ENCODE measurements around the gene SLC6A11. TPM values are rescaled to one million over a fixed set of nuclear protein-coding genes. Genes with fewer than 3 reads are reported as not detected.

The SLC6A11 gene
- total RNA-seq, 2 experiments from 2014 or later = not detected

DNA sequence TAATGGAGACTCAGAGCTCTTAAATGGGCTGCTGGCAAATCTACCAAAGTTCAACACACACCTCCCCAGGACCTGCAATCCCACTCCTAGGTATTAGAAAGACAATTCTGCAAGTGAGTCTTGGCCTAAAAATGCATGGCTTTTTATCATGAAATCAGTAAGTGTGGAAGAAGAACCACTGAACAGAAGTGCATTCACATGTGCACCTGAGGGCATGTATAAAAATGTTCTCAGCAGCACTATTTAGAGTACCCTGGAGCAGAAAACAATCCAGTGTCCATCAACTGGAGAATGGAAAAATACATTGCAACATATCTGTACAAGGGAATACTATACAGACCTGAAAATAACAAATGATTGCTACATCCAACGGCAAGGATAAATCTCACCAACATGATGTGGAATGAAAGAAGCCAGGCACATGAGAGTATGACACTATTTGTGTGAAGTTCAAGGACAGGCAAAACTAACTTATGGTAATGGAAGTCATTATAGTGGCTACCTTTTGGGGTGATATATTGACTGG, 168.4 kb downstream of the SLC6A11 start:
- H3K9me3 Mint-ChIP-seq (ENCODE audit: insufficient read depth) = no peaks in the 10 kb centered on the region
- no peak for DNase-seq
- no peak for ATAC-seq
- no peak overlapping the region for H3K27ac Mint-ChIP-seq
- peaks cover 8% of the 10 kb centered on the region for H3K27me3 Mint-ChIP-seq (ENCODE audit: low read depth)
- CTCF ChIA-PET = no interaction called here
- no peaks in the 10 kb centered on the region for H3K4me1 Mint-ChIP-seq (ENCODE audit: low read depth)
- POLR2A ChIA-PET = no interaction called here
- no peaks in the 10 kb centered on the region for H3K36me3 Mint-ChIP-seq (ENCODE audit: low read depth)
- no peak overlapping the region for H3K4me3 Mint-ChIP-seq

DNA sequence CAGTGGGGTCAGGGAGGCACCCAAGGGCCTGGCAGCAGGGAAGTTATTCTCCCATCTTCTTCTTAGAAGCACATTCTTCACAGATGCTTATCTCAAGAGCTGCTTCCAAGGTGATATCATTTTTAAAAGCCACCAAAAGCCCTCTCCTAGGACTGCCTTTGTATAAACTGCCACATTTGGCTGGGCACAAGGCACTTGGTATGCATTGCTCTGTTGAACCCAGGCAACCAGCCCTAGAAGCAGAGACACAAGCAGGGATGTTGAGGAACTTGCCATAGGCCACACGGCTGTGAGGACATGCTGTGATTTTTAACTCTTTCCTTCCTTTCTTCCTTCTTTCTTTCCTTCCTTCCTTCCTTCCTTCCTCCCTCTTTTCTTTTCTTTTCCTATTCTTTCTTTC, 169.2 kb downstream of the SLC6A11 start:
- CTCF ChIA-PET = interaction anchor here (0.8 kb wide), 1 partner anchor 40 kb away, joined by 3 read pairs; no protein-coding TSS in a partner anchor
- Mint-ChIP-seq H3K36me3 (ENCODE audit: low read depth) (no peaks in the 10 kb centered on the region), H3K27ac (no peak overlapping the region), H3K4me3 (no peak overlapping the region), H3K4me1 (ENCODE audit: low read depth) (no peaks in the 10 kb centered on the region), H3K27me3 (ENCODE audit: low read depth) (peaks cover 11% of the 10 kb centered on the region), H3K9me3 (ENCODE audit: insufficient read depth) (no peaks in the 10 kb centered on the region)
- DNase-seq (no peak), ATAC-seq (no peak)
- POLR2A ChIA-PET = no interaction called here

GRCh38 chr3:10986592-10986991, 170.6 kb downstream of the SLC6A11 start:
- Mint-ChIP-seq H3K4me3 (no peak overlapping the region), H3K27me3 (ENCODE audit: low read depth) (peaks cover 23% of the 10 kb centered on the region), H3K27ac (no peak overlapping the region), H3K4me1 (ENCODE audit: low read depth) (no peaks in the 10 kb centered on the region), H3K36me3 (ENCODE audit: low read depth) (no peaks in the 10 kb centered on the region), H3K9me3 (ENCODE audit: insufficient read depth) (no peaks in the 10 kb centered on the region)
- ATAC-seq = no peak
- ChIA-PET POLR2A (no interaction called here), CTCF (no interaction called here)
- no peak for DNase-seq

- DNase-seq = no peak
- H3K36me3 Mint-ChIP-seq (ENCODE audit: low read depth) = no peaks in the 10 kb centered on the region
- H3K27me3 Mint-ChIP-seq (ENCODE audit: low read depth) = peaks cover 29% of the 10 kb centered on the region
- no peak for ATAC-seq
- H3K9me3 Mint-ChIP-seq (ENCODE audit: insufficient read depth) = no peaks in the 10 kb centered on the region
- POLR2A ChIA-PET = no interaction called here
- CTCF ChIA-PET = interaction anchor here (0.9 kb wide), 1 partner anchor 72 kb away, joined by 3 read pairs; no protein-coding TSS in a partner anchor
- no peaks in the 10 kb centered on the region for H3K4me1 Mint-ChIP-seq (ENCODE audit: low read depth)
- H3K4me3 Mint-ChIP-seq = no peak overlapping the region
- H3K27ac Mint-ChIP-seq = no peak overlapping the region
These were observed 172.1 kb downstream of the SLC6A11 start for GRCh38 chr3:10988001-10988665.

GRCh38 chr3:10988991-10989484, 173.0 kb downstream of the SLC6A11 start:
- no peak overlapping the region for H3K27ac Mint-ChIP-seq
- H3K36me3 Mint-ChIP-seq (ENCODE audit: low read depth) = no peaks in the 10 kb centered on the region
- POLR2A ChIA-PET = no interaction called here
- peaks cover 37% of the 10 kb centered on the region for H3K27me3 Mint-ChIP-seq (ENCODE audit: low read depth)
- DNase-seq (no peak), ATAC-seq (no peak)
- no peaks in the 10 kb centered on the region for H3K9me3 Mint-ChIP-seq (ENCODE audit: insufficient read depth)
- CTCF ChIA-PET = interaction anchor here (0.9 kb wide), 1 partner anchor 71 kb away, joined by 3 read pairs; no protein-coding TSS in a partner anchor
- H3K4me1 Mint-ChIP-seq (ENCODE audit: low read depth) = no peaks in the 10 kb centered on the region
- H3K4me3 Mint-ChIP-seq = no peak overlapping the region

Other genes with a start within 250 kb of the SLC6A11 start
- gene SLC6A1, start 176.5 kb downstream of the SLC6A11 start, total RNA-seq = not detected

Measured in activated CD8-positive, alpha-beta T cell treated with anti-CD3 and anti-CD28 coated beads, Interleukin-2, amount 10 ng/mL, durations not matched to agents 7 days and 5 days (primary cell).